ENCODE measurements around the gene IL34. TPM values are rescaled to one million over a fixed set of nuclear protein-coding genes. Genes with fewer than 3 reads are reported as not detected.

IL34 gene
- total RNA-seq, 2 donors from 2014 or later = 0.39 to 2.2 TPM

- peak; percentile 91 to 92 for TF ChIP-seq CTCF (IDR thresholded peaks at IDR 0.05)
These were observed 7.7 kb downstream of the IL34 start for GRCh38 chr16:70653809-70654771.

GRCh38 chr16:70656065-70656711 is 9.8 kb downstream of the IL34 start:
- Histone ChIP-seq H3K27me3 (no peaks in the 10 kb centered on the region), H3K36me3 (no peaks in the 10 kb centered on the region), H3K4me3 (no peak overlapping the region), H3K27ac (no peak overlapping the region), H3K4me1 (peaks cover 0 to 10% of the 10 kb centered on the region in 2 donors), H3K9me3 (no peaks in the 10 kb centered on the region)
- DNase-seq (ENCODE audit: low spot score) = no peak
- no peak for TF ChIP-seq CTCF (IDR thresholded peaks at IDR 0.05)

More at GRCh38 chr16:70653809-70654771, 7.7 kb downstream of the IL34 start:
- Histone ChIP-seq H3K27me3 (no peaks in the 10 kb centered on the region), H3K27ac (peak overlapping the region in 1 of 2 donors; percentile 43), H3K4me3 (peak overlapping the region in 1 of 2 donors; percentile 36), H3K9me3 (no peaks in the 10 kb centered on the region), H3K36me3 (no peaks in the 10 kb centered on the region), H3K4me1 (peaks cover 0 to 10% of the 10 kb centered on the region in 2 donors)
- DNase-seq (ENCODE audit: low spot score) = peak; percentile 92

- Histone ChIP-seq H3K27me3 (no peaks in the 10 kb centered on the region), H3K4me1 (peaks cover 0 to 10% of the 10 kb centered on the region in 2 donors), H3K4me3 (no peak overlapping the region), H3K36me3 (no peaks in the 10 kb centered on the region), H3K9me3 (no peaks in the 10 kb centered on the region), H3K27ac (no peak overlapping the region)
- DNase-seq (ENCODE audit: low spot score) = no peak
- TF ChIP-seq CTCF (IDR thresholded peaks at IDR 0.05) = no peak
These were observed 10.4 kb downstream of the IL34 start for GRCh38 chr16:70656712-70657263.

- H3K4me1 ChIP-seq = peaks cover 0 to 19% of the 10 kb centered on the region in 2 donors
- H3K36me3 ChIP-seq = peaks cover 1% of the 10 kb centered on the region
- no peak overlapping the region for H3K4me3 ChIP-seq
- no peak for TF ChIP-seq CTCF (IDR thresholded peaks at IDR 0.05)
- no peak overlapping the region for H3K27ac ChIP-seq
- H3K27me3 ChIP-seq = no peaks in the 10 kb centered on the region
- H3K9me3 ChIP-seq = no peaks in the 10 kb centered on the region
- no peak for DNase-seq (ENCODE audit: low spot score)
These were observed 11.6 kb downstream of the IL34 start for GRCh38 chr16:70657956-70658355.

GRCh38 chr16:70658921-70659320 is 12.6 kb downstream of the IL34 start:
- H3K36me3 ChIP-seq = peaks cover 11% of the 10 kb centered on the region
- H3K9me3 ChIP-seq = no peaks in the 10 kb centered on the region
- peaks cover 0 to 13% of the 10 kb centered on the region in 2 donors for H3K4me1 ChIP-seq
- no peak overlapping the region for H3K4me3 ChIP-seq
- DNase-seq (ENCODE audit: low spot score) = no peak
- H3K27me3 ChIP-seq = no peaks in the 10 kb centered on the region
- no peak for TF ChIP-seq CTCF (IDR thresholded peaks at IDR 0.05)
- H3K27ac ChIP-seq = no peak overlapping the region
